Measurements from ENCODE around the gene PPP1R13B.

Gene PPP1R13B

GRCh38 chr14:103819503-103820307, 27.7 kb downstream of the PPP1R13B start:
- TF ChIP-seq REST (IDR thresholded peaks at IDR 0.05; ENCODE audit: insufficient read depth in 1 of 2, low read depth in 2 of 2, low read length in 2 of 2) (no peak), POLR2AphosphoS5 (IDR thresholded peaks at IDR 0.05; ENCODE audit: low read depth, low read length) (no peak), SIN3A (IDR thresholded peaks at IDR 0.05; ENCODE audit: borderline replicate concordance, insufficient read depth, low read length) (no peak), TAF1 (IDR thresholded peaks at IDR 0.05; ENCODE audit: borderline replicate concordance, insufficient read depth, low read length) (no peak), FOXP2 (optimal IDR thresholded peaks at IDR 0.05; ENCODE audit: borderline replicate concordance, extremely low read depth, extremely low read length, insufficient read depth) (no peak)

DNA sequence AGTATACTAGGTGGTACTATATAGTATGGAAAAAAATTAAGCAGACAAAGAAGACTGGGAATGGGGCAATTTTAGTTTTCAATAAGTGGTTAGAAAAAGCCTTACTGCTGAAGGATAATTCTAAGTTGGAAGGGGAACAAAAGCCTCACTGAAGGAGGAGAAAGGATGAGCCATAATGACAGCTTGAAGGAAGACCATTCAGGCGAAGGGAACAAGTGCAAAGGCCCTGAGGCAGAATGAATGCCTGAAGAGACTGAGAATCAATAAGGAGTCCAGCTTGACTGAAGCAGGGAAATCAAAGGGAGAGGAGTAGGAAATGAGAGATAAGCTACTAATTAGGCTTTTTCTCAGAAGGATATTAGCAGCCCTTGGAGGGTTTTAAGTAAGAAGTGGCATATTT, 28.5 kb downstream of the PPP1R13B start:
- no peak for TF ChIP-seq FOXP2 (optimal IDR thresholded peaks at IDR 0.05; ENCODE audit: borderline replicate concordance, extremely low read depth, extremely low read length, insufficient read depth)

GRCh38 chr14:103818422-103818821, 29.0 kb downstream of the PPP1R13B start:
- TF ChIP-seq FOXP2 (optimal IDR thresholded peaks at IDR 0.05; ENCODE audit: borderline replicate concordance, extremely low read depth, extremely low read length, insufficient read depth) = no peak
- TF ChIP-seq TAF1 (IDR thresholded peaks at IDR 0.05; ENCODE audit: borderline replicate concordance, insufficient read depth, low read length) = no peak
- TF ChIP-seq POLR2AphosphoS5 (IDR thresholded peaks at IDR 0.05; ENCODE audit: low read depth, low read length) = no peak
- TF ChIP-seq SIN3A (IDR thresholded peaks at IDR 0.05; ENCODE audit: borderline replicate concordance, insufficient read depth, low read length) = no peak
- TF ChIP-seq REST (IDR thresholded peaks at IDR 0.05; ENCODE audit: insufficient read depth in 1 of 2, low read depth in 2 of 2, low read length in 2 of 2) = no peak

DNA sequence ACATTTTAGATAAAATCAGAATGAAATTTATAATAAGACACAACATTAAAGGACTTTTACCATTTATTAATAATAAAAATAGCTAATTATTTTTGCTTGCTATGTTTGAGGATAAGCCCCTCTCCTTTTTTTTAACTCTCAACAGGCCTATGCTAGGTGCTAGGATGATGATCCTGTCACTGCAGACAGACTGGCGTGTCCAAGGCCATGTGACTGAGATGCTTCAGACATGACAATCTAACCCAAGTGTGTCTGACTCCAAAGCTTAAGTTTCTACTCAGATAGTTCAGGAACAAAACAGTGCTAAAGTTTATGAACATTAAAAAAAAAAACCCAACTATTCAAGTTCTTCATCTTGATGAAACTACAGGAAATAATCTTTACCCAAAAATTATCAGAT, 29.8 kb downstream of the PPP1R13B start:
- TF ChIP-seq TAF1 (IDR thresholded peaks at IDR 0.05; ENCODE audit: borderline replicate concordance, insufficient read depth, low read length) (no peak), FOXP2 (optimal IDR thresholded peaks at IDR 0.05; ENCODE audit: borderline replicate concordance, extremely low read depth, extremely low read length, insufficient read depth) (no peak), SIN3A (IDR thresholded peaks at IDR 0.05; ENCODE audit: borderline replicate concordance, insufficient read depth, low read length) (no peak), POLR2AphosphoS5 (IDR thresholded peaks at IDR 0.05; ENCODE audit: low read depth, low read length) (no peak), REST (IDR thresholded peaks at IDR 0.05; ENCODE audit: insufficient read depth in 1 of 2, low read depth in 2 of 2, low read length in 2 of 2) (no peak)

DNA sequence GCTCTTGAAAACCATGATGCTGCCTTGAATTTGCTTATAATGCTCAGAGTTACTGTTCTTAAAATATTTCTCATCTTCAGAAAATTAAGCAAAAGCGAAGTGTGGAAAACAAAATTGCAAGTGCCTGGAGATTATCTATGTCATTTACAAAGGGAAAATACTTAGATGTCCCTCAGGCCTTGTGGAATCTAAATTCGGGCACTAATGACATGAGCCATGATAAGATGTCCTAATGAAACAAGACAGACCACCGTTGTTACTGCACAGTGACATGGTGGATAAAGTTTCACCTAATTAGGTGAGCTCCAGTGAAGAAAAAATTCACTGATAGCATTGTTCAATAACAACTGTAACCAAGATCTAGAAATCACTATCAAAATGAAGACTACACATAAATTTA, 30.4 kb downstream of the PPP1R13B start:
- TF ChIP-seq FOXP2 (optimal IDR thresholded peaks at IDR 0.05; ENCODE audit: borderline replicate concordance, extremely low read depth, extremely low read length, insufficient read depth) (no peak), TAF1 (IDR thresholded peaks at IDR 0.05; ENCODE audit: borderline replicate concordance, insufficient read depth, low read length) (no peak), SIN3A (IDR thresholded peaks at IDR 0.05; ENCODE audit: borderline replicate concordance, insufficient read depth, low read length) (no peak), REST (IDR thresholded peaks at IDR 0.05; ENCODE audit: insufficient read depth in 1 of 2, low read depth in 2 of 2, low read length in 2 of 2) (no peak), POLR2AphosphoS5 (IDR thresholded peaks at IDR 0.05; ENCODE audit: low read depth, low read length) (no peak)
